Activated naive CD8-positive, alpha-beta T cell treated with anti-CD3 and anti-CD28 coated beads, Interleukin-2, amount 50 U/mL, for 16 hours (primary cell): ENCODE data around the gene GNG2.
A peak's percentile ranks its signal among the peaks of the same experiment; 100 is the strongest.

Experiments used
- DNase-seq: peaks from one replicate; pipeline ENCODE4 v3.0.0-alpha.2; 2020; ENCODE audit warnings: low read depth, low spot score

The GNG2 gene

GRCh38 chr14:51939226-51939625 is 78.8 kb downstream of the GNG2 start:
- no peak for DNase-seq

GRCh38 chr14:51939755-51940301 is 79.4 kb downstream of the GNG2 start:
- DNase-seq: no peak

- no peak for DNase-seq
These were observed 82.6 kb downstream of the GNG2 start for GRCh38 chr14:51942971-51943370.

GRCh38 chr14:51950007-51950406 is 89.6 kb downstream of the GNG2 start:
- no peak for DNase-seq

GRCh38 chr14:51951656-51952055 is 91.2 kb downstream of the GNG2 start:
- DNase-seq: no peak

GRCh38 chr14:51954031-51954430 is 93.6 kb downstream of the GNG2 start:
- DNase-seq: no peak

- no peak for DNase-seq
These were observed 94.2 kb downstream of the GNG2 start for GRCh38 chr14:51954657-51955056.

- no peak for DNase-seq
These were observed 97.5 kb downstream of the GNG2 start for GRCh38 chr14:51957950-51958349.

GRCh38 chr14:51959928-51960327 is 99.5 kb downstream of the GNG2 start:
- DNase-seq: no peak

GRCh38 chr14:51960866-51961265 is 100.5 kb downstream of the GNG2 start:
- DNase-seq: no peak

- no peak for DNase-seq
These were observed 102.3 kb downstream of the GNG2 start for GRCh38 chr14:51962711-51963110.

- DNase-seq: no peak
These were observed 102.9 kb downstream of the GNG2 start for GRCh38 chr14:51963286-51963685.

GRCh38 chr14:51967521-51967920 is 107.1 kb downstream of the GNG2 start:
- no peak for DNase-seq

- no peak for DNase-seq
These were observed 109.6 kb downstream of the GNG2 start for GRCh38 chr14:51969852-51970540.

- no peak for DNase-seq
These were observed 112.2 kb downstream of the GNG2 start for GRCh38 chr14:51972566-51972965.

- DNase-seq: no peak
These were observed 116.7 kb downstream of the GNG2 start for GRCh38 chr14:51977075-51977474.

GRCh38 chr14:51978681-51979085 is 118.3 kb downstream of the GNG2 start:
- DNase-seq: no peak

- DNase-seq: peak; percentile 61
These were observed 118.8 kb downstream of the GNG2 start for GRCh38 chr14:51979088-51979709.

GRCh38 chr14:51981218-51981854 is 120.9 kb downstream of the GNG2 start:
- DNase-seq: no peak

- DNase-seq: no peak
These were observed 127.8 kb downstream of the GNG2 start for GRCh38 chr14:51988221-51988620.

- peak; percentile 81 for DNase-seq
These were observed 129.2 kb downstream of the GNG2 start, which contains the start of gene RTRAF for GRCh38 chr14:51989293-51990234. Gene RTRAF, plus strand, starts transcription at chr14:51989546. Its CDS starts 94 bp downstream, at chr14:51989640.
